K562 (cell line): ENCODE results near the gene LSP1.

ENCODE experiments used
- ATF2 ChIP-seq: sonication (generic); formaldehyde crosslinking; IDR thresholded peaks from 2 replicates; pipeline ENCODE4 v1.8.1; 2022; ENCODE audit warnings: missing genetic modification reagents
- ATF7 ChIP-seq: fragments of 450-650 bp; IDR thresholded peaks from 2 replicates; pipeline ENCODE4 v1.7.1; 2014; ENCODE audit warnings: mild to moderate bottlenecking, moderate library complexity
- CHD1 ChIP-seq: fragments of 200-600 bp; sonication (generic); IDR thresholded peaks from one replicate; pipeline ENCODE4 v1.6.1; 2012; ENCODE audit warnings: mild to moderate bottlenecking, moderate library complexity, low read length, inconsistent platforms
- CTCF ChIP-seq, 3 experiments: IDR thresholded peaks in 2 of 3; conservative IDR thresholded peaks in 1 of 3; 2 replicates each; pipeline ENCODE4 v1.5.1; 2011 to 2012; ENCODE audit warnings: low read length in 3 of 3, mild to moderate bottlenecking in 3 of 3, control low read depth in 2 of 3, improper control_type of control experiment in 1 of 3, inconsistent platforms in 1 of 3, low read depth in 1 of 3, mixed read lengths in 1 of 3, moderate library complexity in 1 of 3; ENCODE audit not compliant: insufficient read depth in 2 of 3
- E4F1 ChIP-seq: fragments of 250-450 bp; sonication (Bioruptor Pico); IDR thresholded peaks from 2 replicates; pipeline ENCODE4 v1.5.0; 2021; ENCODE audit warnings: mild to moderate bottlenecking, borderline replicate concordance
- ELF1 ChIP-seq: fragments of 200-800 bp; sonication (Bioruptor generic); IDR thresholded peaks from 2 replicates; pipeline ENCODE4 v1.6.1; 2016; ENCODE audit warnings: missing genetic modification characterization, missing compliant biosample characterization
- MAFF ChIP-seq: IDR thresholded peaks from 2 replicates; pipeline ENCODE4 v1.6.1; 2012; ENCODE audit warnings: low read length, improper control_type of control experiment
- POLR2A ChIP-seq: fragments of 450-650 bp; conservative IDR thresholded peaks from 2 replicates; pipeline ENCODE4 v1.6.1; 2016
- TAF1 ChIP-seq: IDR thresholded peaks from 2 replicates; pipeline ENCODE4 v1.6.1; 2011; ENCODE audit warnings: mild to moderate bottlenecking, low read length, moderate library complexity; ENCODE audit not compliant: insufficient read depth, control insufficient read depth, severe bottlenecking; ENCODE audit errors: extremely low read depth
- ZBTB11 ChIP-seq, 3 experiments: fragments of 200-800 bp in 1 of 3; fragments of 250-450 bp in 1 of 3; fragments of 450-650 bp in 1 of 3; sonication (Bioruptor Pico) in 1 of 3; sonication (Bioruptor generic) in 1 of 3; formaldehyde crosslinking in 1 of 3; IDR thresholded peaks; 2 replicates each; pipeline versions ENCODE4 v1.6.1 to v1.8.0; 2016 to 2022; ENCODE audit warnings: mild to moderate bottlenecking in 2 of 3, missing genetic modification characterization in 2 of 3, missing compliant biosample characterization in 1 of 3, moderate library complexity in 1 of 3
- ZNF740 ChIP-seq, 3 experiments: fragments of 200-800 bp in 1 of 3; sonication (Bioruptor generic) in 1 of 3; sonication (generic) in 1 of 3; formaldehyde crosslinking in 1 of 3; IDR thresholded peaks; 2 replicates each; pipeline versions ENCODE4 v1.6.1 to v1.8.0; 2016 to 2022; ENCODE audit warnings: mild to moderate bottlenecking in 2 of 3, missing compliant biosample characterization in 2 of 3, missing genetic modification characterization in 2 of 3, missing genetic modification reagents in 1 of 3
- ZNF780A ChIP-seq: fragments of 250-450 bp; sonication (Bioruptor Pico); IDR thresholded peaks from 2 replicates; pipeline ENCODE4 v1.5.0; 2021; ENCODE audit warnings: mild to moderate bottlenecking

GRCh38 chr11:1866776-1867175, 13.9 kb downstream of the LSP1 start:
- no peak for TF ChIP-seq MAFF
- TF ChIP-seq ZNF780A (CRISPR knock-in tag) = no peak
- TF ChIP-seq CTCF (IDR thresholded peaks at IDR 0.05 in 2 of 3, conservative IDR thresholded peaks at IDR 0.05 in 1 of 3; ENCODE audit: insufficient read depth in 2 of 3, low read depth in 1 of 3, low read length in 3 of 3) = no peak
- no peak for TF ChIP-seq CHD1
- no peak for TF ChIP-seq E4F1 (CRISPR knock-in tag)
- no peak for TF ChIP-seq ATF2
- no peak for TF ChIP-seq POLR2A
- TF ChIP-seq ELF1 = no peak
- no peak for TF ChIP-seq TAF1
- no peak for TF ChIP-seq ZBTB11 (CRISPR knock-in tag; IDR thresholded peaks at IDR 0.05)
- no peak for TF ChIP-seq ZNF740 (CRISPR knock-in tag; IDR thresholded peaks at IDR 0.05)
- no peak for TF ChIP-seq ZNF740 (tag; IDR thresholded peaks at IDR 0.05)
- TF ChIP-seq ATF7 = no peak
